Activated naive CD8-positive, alpha-beta T cell (primary cell): ENCODE results near the gene SMG6.
"Not testable (repeated sequence)": the region's sequence is repeated elsewhere in the genome, so short reads cannot be mapped to it uniquely, and the experiment has no call there.

Source experiments
- H3K27ac Mint-ChIP-seq: one replicate; pipeline ENCODE4 v1.8.0; 2021; ENCODE audit warnings: mixed read lengths
- H3K27me3 Mint-ChIP-seq: one replicate; pipeline ENCODE4 v1.8.0; 2021; ENCODE audit warnings: mixed read lengths
- H3K36me3 Mint-ChIP-seq: one replicate; pipeline ENCODE4 v1.8.0; 2021; ENCODE audit warnings: mixed read lengths
- H3K4me1 Mint-ChIP-seq: one replicate; pipeline ENCODE4 v1.8.0; 2021; ENCODE audit warnings: low read depth, mixed read lengths
- H3K4me3 Mint-ChIP-seq: one replicate; pipeline ENCODE4 v1.8.0; 2021; ENCODE audit warnings: mild to moderate bottlenecking, mixed read lengths
- H3K9me3 Mint-ChIP-seq: one replicate; pipeline ENCODE4 v1.8.0; 2021; ENCODE audit warnings: low read depth, mixed read lengths

SMG6 gene

GRCh38 chr17:2022647-2023240 is 280.8 kb downstream of the SMG6 start:
- H3K4me1 Mint-ChIP-seq = peaks cover 17% of the 10 kb centered on the region
- no peaks in the 10 kb centered on the region for H3K36me3 Mint-ChIP-seq
- peak overlapping the region; percentile 73 for H3K4me3 Mint-ChIP-seq
- H3K27ac Mint-ChIP-seq = peak overlapping the region; percentile 58
- peaks cover 7% of the 10 kb centered on the region for H3K27me3 Mint-ChIP-seq
- H3K9me3 Mint-ChIP-seq = no peaks in the 10 kb centered on the region

DNA sequence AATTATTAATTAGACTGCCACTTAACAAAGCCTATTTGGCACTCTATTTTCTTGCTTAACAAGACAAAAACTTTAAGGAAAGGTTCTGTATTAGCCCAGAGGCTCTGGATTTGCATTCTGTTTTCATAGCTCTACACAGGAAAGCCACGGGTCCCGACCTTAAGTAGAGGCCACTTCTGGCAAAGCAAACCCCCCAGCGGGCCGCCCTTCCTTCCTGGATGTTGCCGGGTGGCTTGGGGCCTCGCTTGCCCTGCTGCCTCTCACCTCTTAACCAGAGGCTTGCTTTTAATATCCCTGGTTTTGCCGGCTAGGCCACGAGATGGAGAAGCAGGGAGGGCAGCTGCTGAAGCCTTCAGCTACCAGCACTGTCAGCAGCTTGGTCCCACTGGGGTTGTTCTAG is 282.9 kb downstream of the SMG6 start:
- Mint-ChIP-seq H3K27ac (no peak overlapping the region), H3K4me3 (no peak overlapping the region), H3K36me3 (no peaks in the 10 kb centered on the region), H3K9me3 (no peaks in the 10 kb centered on the region), H3K27me3 (peaks cover 1% of the 10 kb centered on the region), H3K4me1 (peaks cover 12% of the 10 kb centered on the region)

- H3K27ac Mint-ChIP-seq = no peak overlapping the region
- H3K4me1 Mint-ChIP-seq = peaks cover 12% of the 10 kb centered on the region
- peaks cover 1% of the 10 kb centered on the region for H3K27me3 Mint-ChIP-seq
These were observed 283.9 kb downstream of the SMG6 start for GRCh38 chr17:2019723-2020122.

DNA sequence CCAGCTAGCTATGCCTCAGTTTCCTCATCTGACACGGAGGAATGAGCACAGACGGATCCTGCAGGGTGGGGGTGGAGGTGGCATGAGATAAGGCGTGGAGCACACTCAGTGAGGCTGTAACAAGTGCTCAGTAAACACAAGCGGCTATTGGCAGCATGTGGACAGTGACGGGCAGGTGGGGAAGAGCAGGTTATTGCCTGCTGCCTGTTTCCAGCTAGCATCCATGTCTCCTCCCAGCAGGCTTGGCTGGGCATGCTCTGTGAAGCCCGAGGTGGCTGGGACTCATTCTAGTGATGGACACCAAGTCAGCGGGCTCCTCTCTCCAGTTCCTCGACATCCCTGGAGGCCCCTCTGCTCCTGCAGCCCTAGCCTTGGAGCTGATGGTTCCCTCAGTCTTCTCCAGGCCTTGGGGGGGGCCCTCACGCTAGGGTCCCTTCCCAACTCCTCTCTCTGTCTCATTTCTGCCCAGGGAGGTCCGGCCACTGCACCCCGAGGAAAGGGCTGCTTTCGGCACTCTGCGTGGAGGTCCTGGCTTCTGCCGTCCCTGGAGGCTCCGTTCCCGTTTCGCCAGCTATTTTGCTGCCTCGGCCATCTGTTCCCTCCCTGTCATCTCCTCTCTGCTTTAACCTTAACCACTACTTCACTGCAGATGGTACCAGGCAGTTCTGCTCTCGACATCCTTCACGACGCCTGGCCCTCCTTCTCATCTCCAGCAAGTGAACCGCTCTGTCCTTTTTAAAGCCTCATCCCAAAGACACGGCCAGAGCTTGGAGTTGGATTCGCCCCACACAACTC is 284.7 kb downstream of the SMG6 start:
- Mint-ChIP-seq H3K27ac (no peak overlapping the region), H3K4me3 (no peak overlapping the region), H3K27me3 (peaks cover 1% of the 10 kb centered on the region), H3K4me1 (peaks cover 12% of the 10 kb centered on the region), H3K9me3 (no peaks in the 10 kb centered on the region), H3K36me3 (peaks cover 2% of the 10 kb centered on the region)

More at GRCh38 chr17:2019723-2020122, 283.9 kb downstream of the SMG6 start:
- H3K4me3 Mint-ChIP-seq = no peak overlapping the region
- H3K36me3 Mint-ChIP-seq = peaks cover 2% of the 10 kb centered on the region
- no peaks in the 10 kb centered on the region for H3K9me3 Mint-ChIP-seq

- H3K4me1 Mint-ChIP-seq = peaks cover 3% of the 10 kb centered on the region
- H3K9me3 Mint-ChIP-seq = no peaks in the 10 kb centered on the region
- H3K4me3 Mint-ChIP-seq = no peak overlapping the region
- H3K36me3 Mint-ChIP-seq = peaks cover 3% of the 10 kb centered on the region
- H3K27ac Mint-ChIP-seq = no peak overlapping the region
- peaks cover 1% of the 10 kb centered on the region for H3K27me3 Mint-ChIP-seq
These were observed 286.2 kb downstream of the SMG6 start for GRCh38 chr17:2017274-2017941.

DNA sequence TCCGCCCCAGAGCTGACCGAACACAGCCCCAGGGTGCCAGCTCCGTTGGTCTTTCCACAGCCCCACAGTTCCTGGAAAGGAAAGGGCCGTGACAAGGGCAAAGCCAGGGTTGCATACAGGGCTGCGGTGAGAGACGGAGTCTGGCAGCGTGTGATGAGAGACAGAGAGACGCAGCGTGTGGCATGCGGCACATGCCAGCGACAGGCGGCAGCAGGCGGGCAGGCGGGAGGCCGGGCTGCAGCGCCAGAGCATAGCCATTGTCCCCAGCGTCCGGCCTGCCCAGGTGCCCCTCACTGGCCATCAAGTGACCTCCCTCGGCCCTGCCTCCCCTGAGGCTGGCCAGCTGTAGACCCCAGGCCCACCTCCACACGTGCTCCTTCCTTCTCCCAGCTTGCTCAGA is 287.1 kb downstream of the SMG6 start:
- Mint-ChIP-seq H3K36me3 (peaks cover 4% of the 10 kb centered on the region), H3K4me3 (no peak overlapping the region), H3K27me3 (peaks cover 1% of the 10 kb centered on the region), H3K9me3 (no peaks in the 10 kb centered on the region), H3K4me1 (peaks cover 1% of the 10 kb centered on the region), H3K27ac (no peak overlapping the region)

DNA sequence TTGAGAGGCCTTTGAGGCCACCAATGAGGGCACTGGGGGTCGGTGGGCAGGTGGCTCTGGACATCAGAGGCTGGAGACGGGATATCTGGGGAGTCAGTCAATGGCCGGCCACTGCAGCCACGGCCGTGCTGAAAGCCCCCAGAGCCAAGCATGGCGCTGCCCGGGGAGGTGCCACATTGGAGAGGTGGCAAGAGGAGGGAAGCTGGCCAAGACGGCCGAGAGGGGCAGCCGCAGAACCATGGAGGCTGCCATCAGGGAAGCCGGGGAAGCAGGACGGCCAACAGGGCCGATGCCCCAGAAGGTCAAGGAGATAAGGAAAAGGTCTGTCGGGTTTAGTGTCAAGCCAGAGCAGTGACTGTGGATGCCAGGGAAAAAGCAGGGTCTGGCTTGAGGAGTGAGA is 288.3 kb downstream of the SMG6 start:
- H3K27ac Mint-ChIP-seq = no peak overlapping the region
- peaks cover 1% of the 10 kb centered on the region for H3K27me3 Mint-ChIP-seq
- H3K4me3 Mint-ChIP-seq = no peak overlapping the region
- peaks cover 1% of the 10 kb centered on the region for H3K4me1 Mint-ChIP-seq
- no peaks in the 10 kb centered on the region for H3K9me3 Mint-ChIP-seq
- peaks cover 4% of the 10 kb centered on the region for H3K36me3 Mint-ChIP-seq

GRCh38 chr17:2013994-2014317 is 289.6 kb downstream of the SMG6 start:
- peaks cover 1% of the 10 kb centered on the region for H3K4me1 Mint-ChIP-seq
- no peaks in the 10 kb centered on the region for H3K9me3 Mint-ChIP-seq
- H3K27me3 Mint-ChIP-seq = no peaks in the 10 kb centered on the region
- H3K36me3 Mint-ChIP-seq = peaks cover 4% of the 10 kb centered on the region
- H3K4me3 Mint-ChIP-seq = no peak overlapping the region
- H3K27ac Mint-ChIP-seq = no peak overlapping the region

- H3K4me3 Mint-ChIP-seq, H3K27me3 Mint-ChIP-seq, H3K4me1 Mint-ChIP-seq, H3K36me3 Mint-ChIP-seq, H3K27ac Mint-ChIP-seq, H3K9me3 Mint-ChIP-seq: not testable (repeated sequence)
These were observed 290.2 kb downstream of the SMG6 start for GRCh38 chr17:2013220-2013993.

DNA sequence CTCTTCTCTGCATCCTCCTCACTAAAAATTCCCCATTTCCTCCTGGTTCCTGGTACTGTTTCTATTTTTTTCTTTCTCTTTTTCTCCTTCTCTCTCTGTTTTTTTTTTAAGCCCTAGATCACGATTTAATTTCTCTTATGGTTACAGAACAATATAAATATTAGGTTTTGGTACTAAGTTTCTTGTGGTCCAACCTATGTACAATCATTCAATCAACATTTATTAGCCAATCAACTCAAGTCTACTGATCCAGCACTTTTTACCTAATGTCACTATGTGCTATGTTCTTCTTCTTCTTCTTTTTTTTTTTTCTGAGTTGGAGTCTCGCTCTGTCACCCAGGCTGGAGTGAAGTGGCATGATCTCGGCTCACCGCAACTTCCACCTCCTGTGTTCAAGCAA is 291.1 kb downstream of the SMG6 start:
- Mint-ChIP-seq H3K36me3 (peaks cover 4% of the 10 kb centered on the region), H3K27me3 (no peaks in the 10 kb centered on the region), H3K4me1 (peaks cover 1% of the 10 kb centered on the region), H3K9me3 (no peaks in the 10 kb centered on the region), H3K4me3 (no peak overlapping the region), H3K27ac (no peak overlapping the region)

DNA sequence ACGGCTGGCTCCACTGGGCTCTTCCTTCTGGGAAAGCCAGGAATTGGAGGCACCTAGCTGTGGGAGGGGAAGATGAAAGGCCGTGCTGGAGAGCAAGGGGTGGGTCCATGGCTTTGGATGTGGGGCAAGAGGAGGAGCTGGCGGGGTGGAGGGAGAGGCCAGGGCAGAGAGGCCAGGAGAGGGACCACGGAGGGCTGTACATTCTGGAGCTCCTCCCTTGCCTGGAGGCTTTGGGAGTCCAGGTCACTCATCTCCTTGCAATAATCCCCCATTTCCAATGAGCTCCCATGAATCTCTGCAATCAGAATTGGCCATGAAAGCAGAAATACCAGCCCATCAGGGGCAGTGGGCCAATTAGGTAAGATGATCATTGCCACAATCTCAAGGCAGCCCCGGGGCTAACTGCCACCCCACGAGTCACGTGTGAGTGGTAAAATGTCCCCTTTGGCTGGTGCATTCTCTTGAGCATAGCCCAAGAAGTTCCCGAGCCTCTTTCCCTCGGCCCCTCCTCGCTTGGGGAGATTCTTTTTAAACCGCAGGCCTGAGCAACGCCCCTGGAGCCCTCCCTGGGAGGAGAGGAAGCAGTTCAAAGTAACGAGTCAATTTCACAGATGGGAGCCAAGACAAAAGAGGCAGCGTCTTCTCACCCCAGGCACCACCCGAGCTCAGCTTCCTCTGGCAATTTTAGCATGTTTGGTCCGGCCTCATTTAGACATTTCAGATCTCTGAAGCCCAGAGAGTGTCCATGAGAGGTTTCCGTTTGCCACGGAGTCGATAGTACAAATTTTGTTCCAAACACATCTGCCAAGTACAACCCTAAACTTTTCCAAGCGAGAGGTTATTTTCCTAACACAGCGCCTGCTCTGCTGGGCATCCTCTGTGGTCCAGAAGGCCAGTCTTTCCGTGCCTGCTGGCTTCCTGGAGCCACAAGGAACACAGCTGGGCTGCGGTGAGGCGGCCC is 291.9 kb downstream of the SMG6 start:
- no peaks in the 10 kb centered on the region for H3K9me3 Mint-ChIP-seq
- no peak overlapping the region for H3K27ac Mint-ChIP-seq
- H3K4me3 Mint-ChIP-seq = no peak overlapping the region
- peaks cover 1% of the 10 kb centered on the region for H3K4me1 Mint-ChIP-seq
- H3K27me3 Mint-ChIP-seq = no peaks in the 10 kb centered on the region
- peaks cover 4% of the 10 kb centered on the region for H3K36me3 Mint-ChIP-seq
